Right ventricle myocardium superior (tissue), 1 donor: ENCODE measurements around the gene PAQR4. TPM values are rescaled to one million over a fixed set of nuclear protein-coding genes. Genes with fewer than 3 reads are reported as not detected.
A peak's percentile ranks its signal among the peaks of the same experiment; 100 is the strongest.

Experiments used
- ATAC-seq: fragments of 200-7000 bp; cut with Tn5 transposase; one replicate; pipeline ENCODE4 v1.9.1; 2020; ENCODE audit warnings: mild to moderate bottlenecking; ENCODE audit not compliant: poor library complexity
- DNase-seq: peaks from one replicate; pipeline ENCODE4 v3.0.0-alpha.2; 2020
- intact Hi-C: fragments of 100-400 bp; cut with DNase I; formaldehyde crosslinking; loops from one replicate; pipeline ENCODE4 v1.11.2; 2022
- total RNA-seq: library from RNA; stranded (reverse); fragmentation: NEBNext Ultra II Directional; extraction: Animal tissue kit (Norgen Biotek cat#: 25700); gene quantifications from one replicate; pipeline ENCODE4 v1.2.1, GENCODE V29; 2021
- donor health status: DM: no; HTN: yes; CAD: no; lungs with severe emphysema.

Gene PAQR4
- total RNA-seq, 1 donor from 2014 or later: 7.7 TPM

DNA sequence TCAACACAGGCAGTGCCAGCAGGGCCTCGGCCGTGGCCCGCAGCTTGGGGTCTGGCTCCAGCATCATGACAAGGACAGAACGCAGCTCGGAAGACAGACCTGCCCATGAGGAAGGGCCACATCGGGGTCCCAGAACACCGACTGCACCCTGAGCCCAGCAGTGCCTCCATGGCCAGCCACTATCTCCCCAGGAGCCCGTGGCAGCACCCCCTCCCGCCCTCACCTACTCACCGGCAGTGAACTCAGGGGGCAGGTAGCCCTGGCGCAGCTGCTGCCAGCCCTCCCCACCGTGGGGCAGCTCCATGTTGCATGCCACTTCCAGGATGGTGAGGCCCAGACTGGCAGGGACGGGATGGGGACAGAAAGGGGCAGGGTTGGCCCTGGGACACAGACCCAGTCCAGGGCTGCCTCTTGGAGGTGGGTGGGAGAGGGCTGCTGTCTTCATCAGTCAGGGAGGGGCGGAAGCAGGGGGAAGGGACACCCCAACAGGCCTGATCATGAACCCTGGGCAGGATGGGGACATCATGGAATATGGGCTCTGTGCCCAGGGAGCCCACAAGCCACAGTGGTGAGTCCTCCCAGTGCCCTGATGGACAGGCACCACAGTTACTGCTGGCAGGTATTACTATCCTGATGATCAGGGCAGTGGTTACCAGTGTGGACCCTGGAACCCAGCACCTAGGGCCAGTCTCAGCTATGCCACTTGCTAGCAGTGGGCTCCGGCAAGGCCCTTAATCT, 5.3 kb downstream of the PAQR4 start:
- intact Hi-C loops: no loop called here
- DNase-seq: no peak
- ATAC-seq: no peak

DNA sequence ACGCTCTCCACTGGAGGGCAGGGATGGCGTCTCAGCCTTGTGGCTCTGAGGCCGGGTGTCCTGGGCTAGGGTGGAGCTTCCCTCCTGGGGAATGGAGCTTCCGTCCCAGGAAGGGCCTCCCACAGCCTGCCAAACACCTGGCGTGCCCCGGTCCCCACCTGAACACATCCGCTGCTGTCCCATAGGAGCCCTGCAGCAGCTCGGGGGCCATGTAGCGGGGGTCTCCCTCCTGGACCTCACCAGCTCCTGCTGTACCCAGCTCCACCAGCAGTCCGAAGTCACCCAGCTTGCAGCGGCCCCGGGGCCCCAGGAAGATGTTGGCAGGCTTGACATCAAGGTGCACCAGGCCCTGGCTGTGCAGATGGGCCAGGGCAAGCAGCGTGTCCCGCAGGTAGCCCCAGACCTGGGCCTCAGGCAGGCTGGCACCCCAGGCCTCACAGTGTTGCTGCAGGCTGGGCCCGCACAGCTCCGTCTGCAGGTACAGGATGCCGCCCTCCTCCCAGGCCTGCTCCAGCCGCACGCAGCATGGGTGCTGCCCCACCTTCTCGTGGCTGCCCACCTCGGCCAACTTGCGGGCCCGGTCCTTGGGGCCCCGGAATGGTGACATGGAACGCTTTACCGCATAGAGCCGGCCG, 6.1 kb downstream of the PAQR4 start:
- intact Hi-C loops: no loop called here
- DNase-seq: no peak
- no peak for ATAC-seq

DNA sequence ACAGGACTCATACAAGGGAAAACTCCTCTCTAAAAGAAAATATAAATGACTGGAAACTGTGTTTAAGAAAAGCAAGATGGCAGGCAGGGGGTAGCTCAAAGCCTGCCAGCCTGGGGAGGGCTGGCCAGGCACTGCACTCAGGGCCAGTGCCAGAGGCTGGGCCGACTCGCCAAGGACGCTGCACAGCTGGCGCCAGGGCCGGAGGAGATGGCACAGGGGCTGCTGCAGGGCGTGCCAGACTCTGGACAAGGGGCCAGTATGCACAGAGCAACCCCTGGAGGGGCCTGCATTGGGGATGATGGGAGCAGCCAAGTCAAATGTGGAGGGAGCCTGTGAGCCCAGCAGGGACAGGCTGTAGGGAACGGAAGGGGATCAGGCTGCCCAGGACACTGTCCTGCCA, 7.1 kb downstream of the PAQR4 start:
- intact Hi-C loops: no loop called here

DNA sequence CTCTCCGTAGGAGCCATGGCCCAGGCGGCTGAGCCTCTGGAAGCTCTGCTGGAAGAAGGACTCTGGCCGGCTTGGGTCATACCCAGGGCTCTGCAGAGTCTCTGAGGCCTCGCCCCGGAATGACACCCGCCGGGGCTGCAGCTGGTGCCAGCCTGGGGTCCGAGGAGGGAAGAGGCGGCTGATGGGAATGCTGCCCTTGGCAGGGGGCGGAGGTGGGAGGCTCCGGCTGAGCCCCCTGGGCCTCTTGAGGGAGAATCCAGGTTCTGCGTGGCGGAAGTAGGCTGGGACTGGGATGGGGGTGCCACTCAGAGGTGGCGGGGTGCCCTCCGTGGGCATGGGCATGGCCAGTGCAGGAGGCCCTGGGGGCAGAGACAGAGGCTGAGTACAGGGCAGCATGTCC, 7.5 kb downstream of the PAQR4 start:
- ATAC-seq: no peak
- intact Hi-C loops: no loop called here
- DNase-seq: no peak

More for the DNA sequence above, 7.1 kb downstream of the PAQR4 start:
- no peak for ATAC-seq
- no peak for DNase-seq

DNA sequence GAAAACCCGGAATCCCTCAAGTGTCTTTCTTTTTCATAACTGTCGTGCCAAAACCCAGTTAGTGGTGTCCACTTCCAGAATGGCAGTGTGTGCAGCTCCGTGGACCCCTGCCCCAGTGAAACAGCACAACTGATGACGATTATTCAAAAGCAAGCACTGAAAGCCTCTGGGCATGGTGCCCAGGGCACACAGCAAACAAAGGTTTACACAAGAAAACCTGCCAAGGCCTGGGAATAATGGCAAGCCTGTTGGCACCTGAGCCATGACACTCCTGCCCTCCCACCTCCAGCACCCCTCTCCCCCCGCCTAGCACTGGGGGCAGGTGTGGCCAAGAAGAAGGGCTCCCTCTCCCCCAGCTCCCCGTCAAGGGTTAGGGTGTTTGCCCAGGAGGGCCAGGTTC, 8.3 kb downstream of the PAQR4 start:
- no peak for DNase-seq
- ATAC-seq: no peak
- intact Hi-C loops: no loop called here

DNA sequence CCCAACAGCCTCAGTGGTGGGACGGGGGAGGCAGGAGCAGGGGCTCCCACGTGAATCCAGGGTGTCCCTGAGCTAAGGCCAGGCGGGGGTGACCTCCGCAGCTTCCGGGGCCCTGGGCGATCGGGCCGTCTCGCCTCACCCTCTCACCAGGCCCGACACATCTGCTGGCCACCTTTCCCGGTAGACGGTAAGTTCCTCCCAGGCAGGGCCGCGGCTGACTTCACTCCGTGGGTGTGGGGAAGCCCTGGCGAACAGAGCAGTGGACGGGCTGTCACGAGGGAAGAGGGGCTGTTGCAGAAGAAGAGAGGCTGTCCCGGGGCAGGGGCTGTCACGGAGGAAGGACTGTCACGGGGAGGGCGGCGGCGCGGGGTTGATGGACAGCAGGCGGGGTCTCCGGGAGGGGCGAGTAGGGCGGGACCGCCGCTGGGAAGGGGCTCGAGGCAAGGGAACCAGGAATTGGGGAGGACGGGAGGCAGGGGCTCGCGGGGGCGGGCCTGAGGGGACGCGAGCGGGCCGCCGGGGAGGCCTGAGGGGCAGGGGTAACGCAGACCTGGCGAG, 10.6 kb downstream of the PAQR4 start:
- ATAC-seq (no peak), DNase-seq (no peak)
- intact Hi-C loops: no loop called here

DNA sequence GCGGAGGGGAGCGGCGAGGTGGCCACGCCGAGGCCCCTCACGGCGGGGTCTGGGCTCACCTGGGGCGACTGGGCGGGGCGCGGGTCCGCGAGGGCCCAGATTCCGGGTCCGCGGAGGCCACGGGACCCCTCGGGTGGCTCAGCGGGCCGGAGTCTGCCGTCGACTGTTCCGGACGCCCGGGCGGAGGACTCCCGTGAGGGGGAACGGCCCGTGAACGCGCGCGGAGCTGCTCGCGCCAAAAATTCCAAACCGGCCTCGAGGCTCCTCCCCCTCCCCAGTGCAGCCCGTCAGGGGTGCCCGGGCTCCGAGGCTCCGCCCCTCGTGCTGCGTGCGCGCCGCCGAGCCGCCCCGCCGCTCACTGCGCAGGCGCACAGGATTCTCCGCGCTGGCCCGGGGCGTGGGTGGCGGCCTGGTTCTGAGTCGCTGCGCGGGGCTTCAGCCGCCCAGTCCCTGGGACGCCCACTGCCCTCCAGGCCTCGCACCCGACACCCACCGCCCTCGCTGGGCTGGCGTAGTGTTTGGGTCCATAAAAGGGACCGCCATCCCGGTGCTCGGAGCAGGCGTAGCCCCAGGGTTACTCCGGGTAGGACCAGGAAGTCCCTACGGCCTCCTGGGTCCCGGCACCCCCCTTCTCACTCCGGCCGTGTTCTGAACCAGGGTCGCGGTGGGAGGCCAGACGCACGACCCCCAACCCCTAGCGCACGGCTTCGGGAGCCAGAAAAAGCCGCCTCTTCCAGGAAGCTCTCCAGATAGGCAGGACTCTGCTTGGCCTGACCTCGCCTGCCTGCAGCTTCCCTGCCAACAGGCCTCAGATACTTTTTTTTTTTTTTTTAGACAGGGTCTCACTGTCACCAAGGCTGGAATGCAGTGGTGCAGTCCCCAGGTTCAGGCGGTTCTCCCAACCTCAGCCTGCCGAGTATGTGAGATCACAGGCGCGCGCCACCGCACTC, 11.4 kb downstream of the PAQR4 start, which contains the start of gene PKMYT1:
TSS of gene PKMYT1 (minus strand) at position 220 of the 950 bp plus-strand sequence. CDS start 789 bp downstream, outside the sequence.
- ATAC-seq (peak; percentile 97), DNase-seq (peak; percentile 95)
- intact Hi-C loops: no loop called here

DNA sequence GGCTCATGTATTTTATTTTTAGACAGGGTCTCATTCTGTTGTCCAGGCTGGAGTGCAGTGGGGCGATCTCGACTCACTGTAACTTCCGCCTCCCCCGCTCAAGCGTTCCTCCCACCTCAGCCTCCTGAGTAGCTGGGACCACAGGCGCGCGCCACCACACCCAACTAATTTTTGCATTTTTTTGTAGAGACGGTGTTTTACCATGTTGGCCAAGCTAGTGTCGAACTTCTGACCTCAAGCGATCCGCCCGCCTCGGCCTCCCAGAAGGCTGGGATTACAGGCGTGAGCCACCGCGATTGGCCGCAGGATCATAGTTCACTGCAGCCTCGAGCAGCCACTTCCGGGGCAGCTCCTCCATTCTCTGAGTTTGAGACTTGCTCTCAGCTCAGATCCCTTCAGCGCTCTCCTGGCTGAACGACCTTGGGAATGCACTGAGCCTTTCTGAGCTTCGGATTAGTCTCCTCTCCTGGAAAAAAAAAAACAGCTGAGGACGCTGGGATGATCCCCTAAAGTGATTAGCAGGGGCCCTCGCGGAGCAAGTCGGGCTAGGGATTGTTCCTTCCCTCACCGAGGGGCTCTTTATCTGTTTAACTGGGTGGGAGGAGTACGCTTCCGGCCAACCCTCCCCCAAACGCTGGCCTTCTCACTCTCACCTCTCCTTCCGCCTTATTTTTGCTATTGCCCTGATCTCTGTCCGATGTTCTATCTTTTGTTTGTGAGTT, 12.2 kb downstream of the PAQR4 start:
- intact Hi-C loops: no loop called here

DNA sequence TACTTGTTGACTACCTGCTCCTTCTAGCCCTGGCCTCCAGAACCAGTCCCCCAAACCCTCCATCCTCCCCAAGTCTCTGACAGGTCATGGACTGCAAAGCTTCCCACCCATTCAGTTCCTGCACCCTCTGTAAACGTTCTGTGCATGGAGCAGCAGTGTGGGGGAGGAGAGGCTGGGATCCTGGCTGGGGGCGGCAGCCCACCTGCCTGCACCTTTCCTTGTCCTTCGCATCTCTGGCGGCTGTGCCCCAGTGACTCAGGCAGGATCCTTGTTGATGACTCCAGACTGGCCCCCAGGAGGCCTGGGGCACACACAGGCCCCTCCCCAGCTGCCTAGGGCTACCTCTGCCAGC, 12.7 kb downstream of the PAQR4 start:
- DNase-seq: no peak
- no peak for ATAC-seq
- intact Hi-C loops: no loop called here

More for the DNA sequence above, 12.2 kb downstream of the PAQR4 start:
- no peak for ATAC-seq
- DNase-seq: no peak

DNA sequence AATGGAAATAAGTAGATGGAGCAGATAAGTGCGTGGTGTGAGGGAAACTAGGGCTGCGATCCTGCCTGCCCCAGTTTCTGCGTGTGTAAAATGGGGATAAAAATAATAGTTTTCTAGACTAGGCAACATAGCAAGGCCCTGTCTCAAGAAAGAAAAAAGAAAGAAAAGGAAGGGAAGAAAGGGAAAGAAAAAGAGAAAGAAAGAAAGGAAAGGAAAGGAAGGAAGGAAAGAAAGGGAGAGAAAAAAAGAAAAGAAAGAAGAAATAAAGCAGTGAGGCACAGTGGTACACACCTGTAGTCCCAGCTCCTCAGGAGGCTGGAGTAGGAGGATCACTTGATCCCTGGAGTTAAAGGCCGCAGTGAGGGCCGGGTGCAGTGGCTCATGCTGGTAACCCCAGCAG, 13.3 kb downstream of the PAQR4 start:
- DNase-seq (no peak), ATAC-seq (no peak)
- intact Hi-C loops: no loop called here

DNA sequence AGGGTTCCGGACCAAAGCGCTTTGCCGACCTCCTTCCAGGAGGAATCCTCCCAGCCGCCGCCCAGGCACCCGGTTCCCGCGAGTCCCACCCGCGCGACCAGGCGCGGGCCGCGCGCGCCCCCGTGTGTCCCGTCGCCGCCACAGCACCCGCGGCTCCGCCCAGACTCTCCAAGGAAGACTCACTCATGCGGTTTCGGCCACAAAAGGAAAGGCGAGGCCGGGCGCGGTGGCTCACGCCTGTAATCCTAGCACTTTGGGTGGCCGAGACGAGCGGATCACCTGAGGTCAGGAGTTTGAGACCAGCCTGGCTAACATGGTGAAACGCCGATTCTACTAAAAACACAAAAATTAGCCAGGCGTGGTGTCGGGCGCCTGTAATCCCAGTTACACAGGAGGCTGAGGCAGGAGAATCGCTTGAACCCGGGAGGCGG, 14.6 kb downstream of the PAQR4 start:
- intact Hi-C loops: no loop called here
- ATAC-seq: peak; percentile 55
- peak; percentile 90 for DNase-seq

DNA sequence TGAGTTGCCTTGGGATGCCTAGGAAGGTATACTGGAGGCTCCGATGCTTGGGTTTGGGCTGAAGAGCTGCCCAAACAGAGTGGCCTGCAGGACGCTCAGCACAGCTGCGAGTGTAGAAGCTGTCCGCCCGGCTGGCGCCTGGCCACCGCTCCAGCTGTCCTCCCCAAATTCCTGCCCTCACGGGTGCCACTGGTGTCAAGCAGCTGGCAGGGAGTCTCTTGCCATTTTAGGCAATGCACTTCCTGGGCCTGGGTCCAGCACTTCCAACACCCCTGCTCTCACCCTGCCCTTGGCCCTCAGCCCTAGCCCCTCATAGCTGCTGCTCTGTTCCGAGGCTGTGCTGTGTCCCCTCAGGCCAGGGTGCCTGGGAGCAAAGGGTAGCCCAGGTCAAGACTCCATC, 16.3 kb downstream of the PAQR4 start:
- peak; percentile 50 for ATAC-seq
- intact Hi-C loops: no loop called here
- peak; percentile 66 for DNase-seq

DNA sequence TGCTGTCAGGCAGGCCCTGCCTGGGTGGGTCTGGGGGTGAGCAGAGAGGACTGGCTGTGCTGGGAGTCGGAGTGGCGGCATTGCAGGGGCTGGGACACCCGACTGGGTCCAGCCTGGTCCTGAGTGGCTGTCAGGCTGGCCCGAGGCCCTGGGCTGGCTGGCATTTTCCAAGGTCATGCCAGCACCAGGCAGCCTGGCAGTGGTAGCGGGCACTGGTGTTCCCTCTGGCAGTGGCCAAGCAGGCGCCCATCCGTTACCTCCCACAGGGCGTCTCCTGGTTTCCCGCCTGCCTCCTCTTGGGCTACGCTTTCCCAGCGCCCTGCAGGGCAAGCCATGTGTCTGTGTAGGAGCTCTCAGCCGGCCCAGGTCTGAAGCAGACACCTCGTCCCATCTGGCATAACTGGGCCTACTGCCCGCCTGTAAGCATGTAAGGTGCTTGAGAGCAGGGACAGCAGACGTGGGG, 16.8 kb downstream of the PAQR4 start:
- intact Hi-C loops: no loop called here
- ATAC-seq (peak; percentile 78), DNase-seq (peak; percentile 80)

DNA sequence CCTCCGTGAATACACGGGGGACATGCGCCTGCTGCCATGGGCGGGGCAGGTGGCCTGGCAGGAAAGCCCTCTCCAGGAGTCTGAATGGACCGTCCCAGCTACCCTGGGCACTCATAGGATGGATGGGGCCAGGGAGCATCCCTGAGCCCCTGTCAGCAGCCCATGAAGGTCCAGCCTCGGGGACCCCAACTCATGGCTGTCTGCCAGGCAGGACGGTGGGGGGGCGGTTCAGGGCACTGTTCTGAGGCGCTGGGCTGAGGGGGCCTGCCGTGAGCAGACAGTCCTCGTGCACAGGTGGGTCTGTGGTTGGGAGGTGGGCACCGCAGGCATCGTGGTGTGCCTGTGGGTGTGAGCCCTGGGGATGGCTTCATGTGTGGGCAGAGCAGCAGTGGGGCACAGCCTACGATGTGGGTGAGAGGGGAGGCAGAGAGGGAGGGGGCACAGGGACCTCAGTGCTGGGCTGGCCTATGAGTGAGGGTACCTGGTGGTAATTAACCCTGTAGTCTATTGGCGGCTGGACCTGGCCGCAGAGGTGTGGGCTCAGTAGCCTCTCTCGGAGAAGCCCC, 17.6 kb downstream of the PAQR4 start:
- ATAC-seq (no peak), DNase-seq (no peak)
- intact Hi-C loops: no loop called here

DNA sequence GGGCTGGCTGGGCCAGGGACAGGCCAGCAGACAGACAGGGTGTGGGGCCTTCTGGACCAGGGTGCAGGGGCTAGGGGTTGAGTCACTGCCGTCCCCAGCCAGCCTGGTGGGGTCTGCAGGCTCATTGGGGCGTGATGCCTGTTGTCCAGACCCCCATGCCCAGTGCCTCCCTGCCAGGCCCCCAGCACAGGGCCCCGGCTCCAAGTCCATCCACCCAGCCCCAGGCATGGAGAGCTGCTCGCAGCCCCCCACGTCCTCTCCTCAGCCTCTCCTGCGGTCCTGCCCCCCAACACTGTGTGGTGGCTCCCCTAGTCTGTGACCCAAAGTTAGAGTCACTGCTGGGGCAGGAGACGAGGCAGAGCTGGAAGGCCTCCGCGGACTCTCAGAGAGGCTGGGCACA, 18.1 kb downstream of the PAQR4 start:
- intact Hi-C loops: no loop called here
- ATAC-seq (no peak), DNase-seq (no peak)

DNA sequence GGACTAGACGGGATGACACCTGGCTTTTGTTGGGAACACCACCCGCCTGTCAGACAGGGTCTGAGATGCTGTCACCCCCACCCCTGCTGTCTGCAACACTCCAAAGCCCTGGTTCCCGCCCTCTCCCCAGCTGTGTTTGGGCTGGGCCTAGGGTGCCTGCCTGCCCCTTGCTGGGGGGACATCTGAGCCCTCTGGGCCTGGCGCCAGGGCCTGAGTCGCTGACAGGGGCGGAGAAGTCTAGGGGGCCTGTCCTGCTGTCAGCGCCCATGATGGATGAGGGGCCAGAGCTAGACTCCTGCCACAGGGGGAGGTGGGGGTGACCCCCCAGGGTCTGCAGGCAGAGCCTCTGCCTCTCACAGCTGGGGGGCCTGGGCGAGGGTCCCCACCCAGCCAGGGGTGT, 18.7 kb downstream of the PAQR4 start:
- ATAC-seq: no peak
- DNase-seq: no peak
- intact Hi-C loops: no loop called here

DNA sequence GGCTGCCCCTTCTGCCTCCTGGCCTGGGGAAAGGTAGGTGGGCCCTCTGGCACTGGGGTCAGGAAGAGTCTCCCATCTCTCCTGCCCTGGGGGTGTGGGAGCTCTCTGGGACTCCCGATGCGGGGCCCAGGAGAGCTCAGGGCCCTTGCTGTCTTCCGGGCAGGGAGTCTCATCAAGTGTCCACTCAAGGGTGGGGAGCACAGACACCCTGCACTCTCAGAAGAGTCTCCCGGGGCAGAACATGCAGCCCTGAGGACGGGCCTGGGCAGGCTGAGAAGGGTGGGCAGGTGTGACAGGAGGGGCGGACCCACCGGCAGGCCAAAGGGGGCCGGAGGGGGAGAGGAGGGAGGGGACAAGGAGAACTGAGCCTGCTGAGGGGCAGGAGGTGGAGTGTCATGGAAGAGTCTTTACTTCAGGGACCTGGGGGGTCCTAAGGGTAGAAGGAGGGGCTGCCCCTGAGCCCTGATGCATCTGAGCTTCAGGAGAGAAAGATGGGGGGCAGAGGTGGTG, 19.5 kb downstream of the PAQR4 start:
- intact Hi-C loops: no loop called here
- DNase-seq: no peak
- ATAC-seq: no peak

DNA sequence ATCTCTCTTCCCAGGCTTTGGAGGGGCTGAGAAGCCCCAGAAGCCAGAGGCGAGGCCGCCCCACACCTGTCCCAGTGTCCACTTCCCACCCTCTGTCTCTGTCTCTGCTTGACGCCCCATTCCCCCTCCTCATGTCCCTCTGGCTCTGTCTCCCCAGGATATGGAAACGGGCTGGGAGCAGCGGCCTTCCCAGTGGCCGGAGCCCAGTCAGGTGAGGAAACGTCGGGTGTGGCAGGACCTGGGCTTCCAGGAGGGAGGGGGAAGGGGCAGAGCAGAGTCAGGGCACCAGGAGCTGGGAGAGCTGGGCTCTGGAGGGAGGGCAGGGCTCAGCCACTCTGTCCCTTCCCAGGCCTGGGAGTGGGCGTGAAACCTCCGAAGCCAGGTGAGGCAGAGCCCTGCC, 21.7 kb downstream of the PAQR4 start:
- intact Hi-C loops: no loop called here
- DNase-seq: no peak
- no peak for ATAC-seq
